Activated CD8-positive, alpha-beta memory T cell treated with anti-CD3 and anti-CD28 coated beads, Interleukin-2, amount 50 U/mL, for 4 hours (primary cell): ENCODE results near the gene CYRIA.

Experiments
- DNase-seq: peaks from one replicate; pipeline ENCODE4 v3.0.0-alpha.2; 2020

CYRIA gene

GRCh38 chr2:16666449-16666801, 791 bp upstream of the CYRIA start:
- DNase-seq, result no peak

- DNase-seq, result no peak
Observed at GRCh38 chr2:16664809-16665747, 556 bp downstream of the CYRIA start.

GRCh38 chr2:16664052-16664731, 1.4 kb downstream of the CYRIA start:
- no peak for DNase-seq

GRCh38 chr2:16663121-16663905, 2.3 kb downstream of the CYRIA start:
- DNase-seq, result no peak

- DNase-seq, result no peak
Observed at GRCh38 chr2:16661936-16662839, 3.4 kb downstream of the CYRIA start.

- no peak for DNase-seq
Observed at GRCh38 chr2:16661526-16661925, 4.1 kb downstream of the CYRIA start.

GRCh38 chr2:16660556-16660955, 5.1 kb downstream of the CYRIA start:
- no peak for DNase-seq

- no peak for DNase-seq
Observed at GRCh38 chr2:16660114-16660513, 5.5 kb downstream of the CYRIA start.

- no peak for DNase-seq
Observed at GRCh38 chr2:16658076-16658739, 7.4 kb downstream of the CYRIA start.

- no peak for DNase-seq
Observed at GRCh38 chr2:16657671-16658070, 8.0 kb downstream of the CYRIA start.

GRCh38 chr2:16656784-16657391, 8.7 kb downstream of the CYRIA start:
- no peak for DNase-seq

- DNase-seq, result no peak
Observed at GRCh38 chr2:16655905-16656642, 9.6 kb downstream of the CYRIA start.

GRCh38 chr2:16655445-16655837, 10.2 kb downstream of the CYRIA start:
- no peak for DNase-seq

- DNase-seq, result no peak
Observed at GRCh38 chr2:16654833-16655444, 10.7 kb downstream of the CYRIA start.

- DNase-seq, result no peak
Observed at GRCh38 chr2:16653799-16654198, 11.8 kb downstream of the CYRIA start.

GRCh38 chr2:16653083-16653375, 12.6 kb downstream of the CYRIA start:
- no peak for DNase-seq

GRCh38 chr2:16652296-16653082, 13.1 kb downstream of the CYRIA start:
- no peak for DNase-seq

- no peak for DNase-seq
Observed at GRCh38 chr2:16650287-16651249, 15.1 kb downstream of the CYRIA start.
